ENCODE results near the gene SHANK1.
"Not testable (repeated sequence)": the region's sequence is repeated elsewhere in the genome, so short reads cannot be mapped to it uniquely, and the experiment has no call there.

Gene SHANK1

DNA sequence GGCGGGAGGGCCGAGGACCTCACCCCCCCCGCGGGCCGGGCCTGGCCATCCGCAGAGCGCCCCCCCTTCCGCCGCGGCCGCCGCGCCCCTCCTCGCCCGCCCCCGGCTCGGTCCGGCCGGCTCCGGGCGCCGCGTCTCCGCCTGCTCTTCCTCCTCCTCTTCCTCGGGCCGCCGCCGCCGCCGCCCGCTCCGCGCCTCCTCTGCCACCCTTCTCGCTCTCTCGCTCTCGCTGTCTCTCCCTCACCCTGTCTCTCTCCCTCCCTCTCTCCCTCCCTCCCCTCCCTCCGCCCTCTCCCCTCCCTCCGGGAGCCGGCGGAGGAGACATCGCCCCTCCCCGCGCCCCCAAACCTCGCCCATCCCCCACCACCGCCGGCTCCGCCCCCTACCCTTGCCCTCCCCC lies at the start of gene SHANK1:
Gene SHANK1 (minus strand): TSS at position 237 of the 400 bp plus-strand sequence. CDS start 2,883 bp downstream, outside the sequence.
- DNase-seq, result no peak

DNA sequence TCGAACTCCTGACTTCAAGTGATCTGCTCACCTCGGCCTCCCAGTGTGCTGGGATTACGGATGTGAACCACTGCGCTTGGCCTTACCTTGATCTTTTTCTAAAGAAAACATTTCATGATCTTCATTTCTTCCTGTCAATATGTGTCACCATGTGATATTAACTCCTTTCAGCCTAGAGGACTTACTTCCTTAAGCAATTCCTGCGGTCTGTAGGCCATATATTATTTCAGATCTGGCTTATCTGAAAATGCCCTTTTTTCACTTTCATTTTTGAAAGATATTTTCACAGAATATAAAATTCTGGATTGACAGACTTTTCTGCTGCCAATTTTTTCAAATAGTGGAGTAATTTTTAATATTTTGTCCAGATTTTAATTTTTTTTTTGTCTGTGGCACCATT lies 48.7 kb upstream of the SHANK1 start:
- no peak for DNase-seq

DNA sequence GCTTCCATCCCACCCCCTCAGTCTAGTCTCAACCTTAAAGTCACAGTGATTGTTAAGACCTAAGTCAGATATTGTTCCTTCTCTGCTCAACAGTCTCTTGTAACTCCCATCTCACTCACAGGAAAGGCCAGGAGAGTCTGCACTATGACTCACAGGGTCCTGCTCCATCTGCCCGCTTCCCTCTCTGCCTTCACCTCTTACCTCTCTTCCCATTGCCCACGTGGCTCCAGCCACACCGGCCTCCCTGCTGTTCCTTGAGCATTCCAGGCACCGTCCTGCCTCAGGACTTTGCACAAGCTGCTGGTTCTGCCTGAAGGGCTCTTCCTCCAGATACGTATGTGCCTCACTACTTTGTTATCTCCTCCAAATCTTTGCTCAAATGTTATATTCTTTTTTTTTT lies 47.7 kb upstream of the SHANK1 start:
- not testable (repeated sequence) for DNase-seq

DNA sequence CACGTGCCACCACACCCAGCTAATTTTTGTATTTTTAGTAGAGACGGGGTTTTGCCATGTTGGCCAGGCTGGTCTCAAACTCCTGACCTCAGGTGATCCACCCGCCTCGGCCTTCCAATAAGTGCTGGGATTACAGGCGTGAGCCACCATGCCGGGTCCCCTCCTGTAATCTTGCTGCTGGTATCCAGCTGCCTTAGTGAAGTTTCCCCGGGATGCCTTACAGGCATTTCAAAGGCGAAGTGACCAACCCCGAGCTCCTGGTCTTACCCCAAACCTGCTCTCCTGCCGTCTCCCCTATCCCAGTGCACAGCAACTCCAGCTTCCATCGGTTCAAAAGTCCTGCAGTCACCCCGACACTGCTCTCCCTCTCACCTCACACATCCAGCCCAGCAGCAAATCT lies 47.1 kb upstream of the SHANK1 start:
- not testable (repeated sequence) for DNase-seq

DNA sequence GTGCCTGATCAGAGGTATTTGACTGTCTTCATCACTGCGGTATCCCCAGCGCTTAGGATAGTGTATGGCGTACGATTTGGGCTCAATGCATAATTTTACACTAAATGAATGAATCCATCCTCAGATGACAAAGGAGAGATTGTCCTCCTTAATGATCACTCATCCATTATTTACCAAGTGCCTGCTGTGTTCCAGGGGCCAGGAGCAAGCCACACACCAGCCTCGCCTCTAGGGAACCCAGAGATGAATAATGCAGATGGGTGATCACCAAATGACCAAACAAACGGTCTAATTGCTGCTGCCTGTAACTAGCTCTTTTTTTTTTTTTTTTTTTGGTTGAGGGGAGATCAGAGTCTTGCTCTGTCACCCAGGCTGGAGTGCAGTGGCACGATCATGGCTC lies 44.8 kb upstream of the SHANK1 start:
- no peak for DNase-seq

DNA sequence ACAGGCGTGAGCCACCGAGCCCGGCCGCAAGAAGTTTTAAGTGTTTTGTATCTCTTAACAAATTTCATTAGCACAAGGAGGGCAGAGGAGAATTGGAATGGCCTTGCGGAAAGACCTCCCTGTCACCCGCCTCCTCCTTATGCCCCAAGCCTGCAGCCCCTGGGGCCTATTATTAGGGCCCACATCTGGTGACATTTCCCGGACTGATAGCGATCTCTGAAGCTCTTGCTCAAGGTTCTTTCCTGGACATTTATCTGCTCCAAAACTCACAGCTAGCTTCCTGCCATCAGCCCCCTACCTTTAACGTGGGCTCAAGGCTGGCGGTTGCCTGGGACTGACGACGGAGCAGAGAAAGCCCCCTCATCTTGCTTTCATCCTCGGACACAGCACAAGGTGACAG lies 43.9 kb upstream of the SHANK1 start:
- not testable (repeated sequence) for DNase-seq

DNA sequence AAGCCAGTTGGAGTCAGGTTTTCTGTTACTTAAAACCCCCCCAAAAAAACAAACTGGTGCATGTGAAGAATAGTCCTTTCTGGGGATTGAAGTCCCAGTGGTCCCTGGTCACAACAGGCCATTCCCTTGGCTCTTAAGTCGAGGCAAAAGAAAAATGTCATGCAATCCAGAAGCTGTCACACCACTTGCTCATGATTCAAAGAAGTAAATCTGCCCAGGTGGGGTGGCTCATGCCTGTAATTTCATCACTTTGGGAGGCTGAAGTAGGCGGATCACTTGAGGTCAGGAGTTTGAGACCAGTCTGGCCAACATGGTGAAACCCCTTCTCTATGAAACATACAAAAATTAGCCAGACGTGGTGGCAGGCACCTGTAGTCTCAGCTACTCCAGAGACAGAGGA lies 41.9 kb upstream of the SHANK1 start:
- not testable (repeated sequence) for DNase-seq

DNA sequence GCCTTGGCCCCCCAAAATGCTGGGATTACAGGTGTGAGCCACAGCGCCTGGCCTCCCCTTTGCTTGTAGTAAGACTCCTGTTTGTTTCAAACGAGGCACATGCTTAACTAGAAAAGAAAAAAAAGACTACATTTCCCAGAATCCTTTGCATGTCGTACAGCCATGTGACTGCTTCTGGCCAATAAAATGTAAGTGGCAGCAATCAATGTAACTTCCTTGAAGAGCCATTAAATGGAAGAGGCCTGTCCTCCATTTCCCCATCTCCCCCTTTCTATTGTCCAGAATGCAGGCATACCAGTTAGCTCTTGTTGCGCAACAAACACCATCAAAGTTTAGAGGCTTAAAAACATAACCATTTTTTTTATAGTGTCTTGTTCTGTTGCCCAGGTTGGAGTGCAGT lies 40.3 kb upstream of the SHANK1 start:
- no peak for DNase-seq

DNA sequence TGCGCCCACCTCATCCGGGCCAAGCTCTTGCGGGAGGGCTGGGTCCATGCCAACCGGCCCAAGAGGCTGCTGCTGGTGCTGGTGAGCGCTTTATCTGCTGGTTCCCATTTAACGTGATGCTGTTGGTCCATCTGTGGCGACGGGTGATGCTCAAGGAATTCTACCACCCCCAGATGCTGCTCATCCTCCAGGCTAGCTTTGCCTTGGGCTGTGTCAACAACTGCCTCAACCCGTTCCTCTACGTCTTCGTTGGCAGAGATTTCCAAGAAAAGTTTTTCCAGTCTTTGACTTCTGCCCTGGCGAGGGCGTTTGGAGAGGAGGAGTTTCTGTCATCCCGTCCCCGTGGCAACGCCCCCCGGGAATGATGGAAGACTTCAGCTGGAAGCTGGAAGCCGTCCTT lies 39.5 kb upstream of the SHANK1 start:
- DNase-seq, result not testable (repeated sequence)

DNA sequence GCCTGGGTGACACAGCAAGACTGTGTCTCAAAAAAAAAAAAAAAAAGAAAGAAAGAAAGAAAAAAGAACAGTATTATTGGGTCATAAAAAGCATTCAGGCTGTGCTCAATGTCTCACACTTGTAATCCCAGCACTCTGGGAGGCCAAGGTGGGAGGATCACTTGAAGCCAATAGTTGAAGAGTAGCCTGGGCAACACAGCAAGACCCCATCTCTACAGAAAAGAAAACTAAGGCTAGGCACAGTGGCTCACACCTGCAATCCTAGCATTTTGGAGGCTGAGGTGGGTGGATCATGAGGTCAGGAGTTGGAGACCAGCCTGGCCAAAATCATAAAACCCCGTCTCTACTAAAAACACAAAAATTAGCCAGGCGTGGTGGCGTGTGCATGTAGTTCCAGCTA lies 38.0 kb upstream of the SHANK1 start:
- DNase-seq, result not testable (repeated sequence)

DNA sequence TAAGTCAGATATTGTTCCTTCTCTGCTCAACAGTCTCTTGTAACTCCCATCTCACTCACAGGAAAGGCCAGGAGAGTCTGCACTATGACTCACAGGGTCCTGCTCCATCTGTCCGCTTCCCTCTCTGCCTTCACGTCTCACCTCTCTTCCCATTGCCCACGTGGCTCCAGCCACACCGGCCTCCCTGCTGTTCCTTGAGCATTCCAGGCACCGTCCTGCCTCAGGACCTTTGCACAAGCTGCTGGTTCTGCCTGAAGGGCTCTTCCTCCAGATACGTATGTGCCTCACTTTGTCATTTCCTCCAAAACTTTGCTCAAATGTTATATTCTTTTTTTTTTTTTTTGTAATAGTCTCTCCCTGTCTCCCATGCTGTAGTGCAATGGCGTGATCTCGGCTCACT lies 36.6 kb upstream of the SHANK1 start:
- DNase-seq, result not testable (repeated sequence)

DNA sequence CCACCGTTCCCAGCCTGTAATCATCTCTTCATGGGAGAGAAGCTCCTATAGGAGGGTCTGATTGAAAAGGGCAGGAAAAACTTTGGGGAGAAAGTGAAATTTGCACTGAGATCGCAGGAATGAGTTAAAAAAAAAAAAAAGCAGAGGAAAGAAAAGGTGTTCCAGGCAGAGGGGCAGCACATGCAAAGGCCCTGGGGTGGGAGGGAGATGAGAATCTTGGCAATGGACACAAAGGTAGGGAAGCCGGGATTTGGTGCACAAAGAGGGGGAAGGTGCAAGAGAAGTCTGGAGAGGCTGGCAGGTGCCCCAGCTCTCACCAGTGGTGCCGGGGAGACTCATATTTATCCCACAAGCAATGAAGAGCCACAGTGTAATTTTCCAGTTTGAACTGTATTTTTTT lies 34.3 kb upstream of the SHANK1 start:
- DNase-seq, result no peak

DNA sequence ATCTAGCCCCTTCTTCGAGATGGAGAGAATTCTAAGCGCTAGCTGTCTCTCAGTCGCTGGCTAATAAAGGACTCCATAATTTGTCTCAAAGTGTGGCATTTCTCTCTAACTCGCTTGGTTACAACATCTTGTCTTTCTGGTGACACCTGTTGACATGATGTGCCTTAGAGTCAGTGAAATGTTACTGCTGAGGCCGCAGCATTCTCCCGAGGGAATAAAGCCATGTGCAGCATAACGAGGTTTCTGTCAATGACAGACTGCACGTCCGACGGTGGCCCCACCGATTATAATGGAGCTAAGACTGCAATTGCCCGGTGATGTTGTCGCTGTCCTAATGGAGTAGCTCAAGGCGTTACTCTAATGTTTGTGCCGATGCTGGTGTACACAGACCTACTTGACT lies 30.4 kb upstream of the SHANK1 start:
- no peak for DNase-seq

DNA sequence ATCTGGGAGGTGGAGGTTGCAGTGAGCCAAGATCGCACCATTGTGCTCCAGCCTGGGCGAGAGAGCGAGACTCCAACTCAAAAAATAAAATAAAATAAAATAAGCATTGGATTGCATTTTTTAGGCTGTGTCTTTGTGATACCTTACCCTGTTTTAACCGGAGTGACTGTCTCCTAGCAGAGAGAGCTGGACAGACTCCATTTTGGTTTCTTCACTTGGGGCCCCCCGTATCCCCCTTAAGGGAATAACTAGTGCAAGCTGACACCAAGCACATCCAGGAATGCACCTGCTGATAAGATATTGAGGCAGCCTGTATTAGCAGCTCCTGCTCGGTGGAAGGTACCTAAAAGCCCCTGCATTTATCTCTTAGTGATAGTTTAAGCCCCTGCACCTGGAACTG lies 29.9 kb upstream of the SHANK1 start:
- DNase-seq, result no peak

DNA sequence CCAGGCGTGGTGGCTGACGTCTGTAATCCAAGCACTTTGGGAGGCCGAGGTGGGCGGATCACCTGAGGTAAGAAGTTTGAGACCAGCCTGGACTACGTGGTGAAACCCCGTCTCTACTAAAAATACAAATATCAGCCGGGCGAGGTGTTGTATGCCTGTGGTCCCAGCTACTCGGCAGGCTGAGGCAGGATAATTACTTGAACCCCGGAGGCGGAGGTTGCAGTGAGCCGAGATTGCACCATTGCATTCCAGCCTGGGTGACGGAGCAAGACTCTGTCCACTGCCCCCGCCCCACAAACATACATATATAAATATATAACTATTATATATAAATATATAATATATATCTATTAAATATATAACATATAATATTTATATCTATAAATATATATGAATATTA lies 27.5 kb upstream of the SHANK1 start:
- not testable (repeated sequence) for DNase-seq

DNA sequence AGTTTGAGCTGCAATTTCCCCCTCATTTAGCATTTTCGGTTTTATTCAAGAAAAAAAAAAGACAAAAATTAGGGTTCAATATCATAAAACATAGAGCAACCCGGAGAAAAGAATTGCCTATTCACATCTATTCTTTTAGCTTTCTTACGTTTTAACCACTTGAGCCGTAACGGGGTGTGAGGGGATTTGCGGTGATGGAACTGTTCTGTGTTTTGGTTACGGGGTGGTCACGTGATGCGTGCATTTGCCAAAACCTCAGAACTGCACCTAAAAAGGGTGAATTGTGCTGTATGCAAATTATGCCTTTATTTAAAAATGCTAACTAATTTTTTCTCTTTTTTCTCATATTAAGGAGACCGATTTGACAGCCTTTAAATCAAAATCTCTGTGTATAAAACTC lies 25.6 kb upstream of the SHANK1 start:
- no peak for DNase-seq

DNA sequence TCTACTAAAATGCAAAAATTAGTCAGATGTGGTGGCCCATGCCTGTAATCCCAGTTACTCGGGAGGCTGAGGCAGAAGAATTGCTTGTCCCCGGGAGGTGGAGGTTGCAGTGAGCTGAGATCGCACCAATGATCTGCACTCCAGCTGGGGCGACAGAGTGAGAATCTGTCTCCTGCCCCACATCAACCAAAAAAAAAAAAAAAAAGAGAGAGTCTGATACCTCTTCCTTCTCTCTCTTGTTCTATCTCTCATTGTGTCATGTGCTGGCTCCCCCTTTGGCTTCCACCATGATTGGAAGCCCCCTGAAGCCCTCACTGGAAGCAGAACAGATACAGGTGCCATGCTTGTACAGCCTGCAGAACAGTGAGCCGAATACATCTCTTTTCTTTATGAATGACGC lies 23.9 kb upstream of the SHANK1 start:
- DNase-seq, result no peak

DNA sequence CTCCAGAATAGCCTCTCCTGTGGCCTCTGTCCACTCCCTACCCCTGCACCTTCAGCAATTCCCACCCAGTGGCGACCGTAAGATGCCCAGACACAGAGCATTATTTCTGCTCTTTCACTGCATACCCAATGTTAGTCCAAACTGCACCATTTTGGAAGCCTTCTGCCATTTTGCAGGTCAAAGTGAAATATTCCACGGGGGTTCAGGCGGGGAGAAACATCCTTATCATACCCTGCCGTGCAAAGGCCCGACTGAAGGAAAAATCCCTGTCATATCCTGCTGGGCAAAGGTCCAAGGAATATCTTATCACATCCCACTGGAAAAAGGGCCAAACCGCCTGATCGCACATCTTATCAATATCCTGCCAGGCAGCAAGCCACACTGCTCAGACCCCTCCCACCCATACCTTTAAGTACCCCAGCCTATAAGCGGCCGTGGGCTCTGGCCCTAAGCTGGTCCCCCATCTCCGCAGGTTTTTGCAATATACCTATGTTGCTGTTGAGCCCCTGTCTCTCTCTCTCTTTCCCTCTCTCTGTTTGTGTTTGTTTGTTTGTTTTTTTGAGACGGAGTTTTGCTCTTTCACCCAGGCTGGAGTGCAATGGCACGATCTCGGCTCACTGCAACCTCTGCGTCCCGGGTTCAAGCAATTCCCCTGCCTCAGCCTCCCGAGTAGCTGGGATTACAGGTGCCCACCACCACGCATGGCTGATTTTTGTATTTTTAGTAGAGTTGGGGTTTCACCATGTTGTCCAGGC lies 21.8 kb upstream of the SHANK1 start:
- DNase-seq, result no peak

DNA sequence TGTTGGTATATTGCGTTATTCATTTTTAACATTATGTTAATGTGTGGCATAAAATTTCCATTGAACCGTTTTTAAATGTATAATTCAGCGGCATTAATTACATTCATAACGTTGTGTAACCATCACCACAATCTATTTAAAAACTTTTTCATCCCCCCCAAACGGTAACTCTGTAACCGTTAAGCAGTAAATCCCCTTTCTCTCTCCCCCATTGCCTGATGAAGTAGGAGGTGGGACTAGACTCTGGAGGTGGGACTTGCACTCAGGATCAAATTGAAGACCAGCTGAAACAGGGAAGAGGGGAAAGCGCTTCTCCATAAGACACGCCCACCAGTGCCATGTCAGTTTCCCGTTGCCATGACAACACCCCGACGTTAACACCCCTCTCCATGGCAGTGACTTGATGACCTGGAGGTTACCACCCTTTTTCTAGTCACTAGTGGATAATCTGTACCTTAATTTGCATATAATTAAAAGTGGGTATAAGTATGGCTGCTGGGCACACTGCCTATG lies 20.4 kb upstream of the SHANK1 start:
- no peak for DNase-seq

DNA sequence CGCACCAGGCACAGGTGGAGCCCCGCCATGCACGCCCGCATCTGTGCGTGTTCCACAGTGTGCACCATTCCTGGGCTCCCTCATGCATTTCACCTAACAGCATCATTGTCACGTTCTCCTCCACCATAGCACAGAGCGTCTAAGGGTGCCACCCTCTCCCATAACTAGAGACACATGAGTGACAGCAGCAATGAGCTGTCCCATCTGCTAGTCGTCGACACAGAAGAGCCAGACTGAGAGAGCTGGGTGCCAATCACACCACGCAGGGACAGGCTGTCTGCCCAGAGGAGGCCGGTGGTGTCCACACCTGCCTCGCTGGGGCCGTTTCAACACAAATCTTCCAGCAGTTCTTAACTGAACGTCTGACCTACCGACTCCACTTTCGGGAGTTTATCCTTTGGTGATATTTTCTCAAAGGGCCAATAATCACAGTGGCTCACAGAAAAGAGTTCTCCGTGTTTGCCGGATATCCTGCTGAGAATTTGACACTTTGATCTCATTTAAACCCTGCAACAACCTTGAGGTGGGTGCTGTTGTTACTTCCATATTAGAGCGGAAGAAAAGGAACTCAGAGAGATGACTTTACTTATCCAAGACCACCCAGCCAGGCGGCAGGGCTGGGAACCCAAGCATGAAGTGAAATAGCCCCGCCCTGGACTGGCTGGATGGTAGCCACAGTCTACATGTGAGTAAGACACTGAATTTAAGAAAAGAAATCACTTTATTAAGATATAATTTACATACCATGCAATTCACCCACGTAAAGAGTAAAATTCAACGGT lies 19.7 kb upstream of the SHANK1 start:
- DNase-seq, result no peak

DNA sequence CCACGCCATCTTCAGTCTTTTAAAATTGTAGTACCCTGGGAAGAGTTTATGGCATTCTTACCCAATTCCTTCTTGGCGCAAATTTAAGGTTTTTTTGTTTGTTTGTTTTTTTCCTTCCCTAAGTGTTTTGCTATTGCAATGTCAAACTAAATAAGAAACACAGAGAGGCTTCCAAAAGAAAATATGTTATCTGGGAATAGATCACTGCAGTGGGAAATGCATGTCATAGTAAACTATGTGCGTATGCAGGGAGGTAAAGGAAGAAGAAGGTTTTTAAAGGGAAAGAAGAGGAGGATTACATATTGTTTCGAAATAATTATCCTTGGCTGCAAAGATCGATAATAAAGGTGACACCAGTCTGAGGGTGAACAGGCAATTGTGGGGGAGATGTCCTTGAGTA lies 16.7 kb upstream of the SHANK1 start:
- DNase-seq, result no peak

DNA sequence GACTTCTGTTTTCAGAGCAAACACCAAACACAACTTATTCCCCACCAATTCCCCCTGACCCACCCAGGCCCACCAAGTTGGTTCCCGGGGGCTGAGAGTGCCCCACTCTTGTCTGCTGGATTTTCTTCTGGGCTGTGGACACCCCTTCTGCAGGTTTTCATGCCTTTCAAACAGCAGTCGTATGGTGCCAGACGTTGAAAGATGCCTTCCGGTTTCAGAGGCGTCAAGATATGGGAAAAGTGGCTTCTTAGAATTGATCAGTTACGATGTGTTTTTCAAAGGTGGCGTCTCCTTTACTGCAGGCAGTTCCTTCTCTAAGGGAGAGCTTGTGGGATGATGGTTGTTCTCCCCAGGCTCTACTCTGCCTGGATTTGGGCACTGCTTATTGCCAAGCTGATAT lies 16.3 kb upstream of the SHANK1 start:
- no peak for DNase-seq

DNA sequence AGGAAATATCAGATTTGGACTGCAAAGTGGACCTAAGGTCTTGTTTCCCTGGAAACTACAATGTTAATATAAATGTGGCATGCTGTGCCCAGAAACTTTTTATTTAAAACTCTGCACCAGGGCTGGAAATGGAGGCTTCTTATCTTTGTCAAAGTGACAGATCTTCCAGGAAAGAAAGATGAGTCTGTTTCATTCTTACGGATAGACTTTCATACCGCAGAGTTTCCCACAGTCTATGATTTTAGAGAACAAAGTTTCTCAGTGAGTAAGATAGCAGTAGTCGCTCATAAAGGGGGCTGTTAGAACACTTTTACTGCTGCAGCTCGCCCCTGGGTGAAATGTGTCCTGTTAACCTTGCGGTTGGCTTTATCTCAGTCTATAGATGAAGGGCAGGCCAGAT lies 10.3 kb upstream of the SHANK1 start:
- no peak for DNase-seq

DNA sequence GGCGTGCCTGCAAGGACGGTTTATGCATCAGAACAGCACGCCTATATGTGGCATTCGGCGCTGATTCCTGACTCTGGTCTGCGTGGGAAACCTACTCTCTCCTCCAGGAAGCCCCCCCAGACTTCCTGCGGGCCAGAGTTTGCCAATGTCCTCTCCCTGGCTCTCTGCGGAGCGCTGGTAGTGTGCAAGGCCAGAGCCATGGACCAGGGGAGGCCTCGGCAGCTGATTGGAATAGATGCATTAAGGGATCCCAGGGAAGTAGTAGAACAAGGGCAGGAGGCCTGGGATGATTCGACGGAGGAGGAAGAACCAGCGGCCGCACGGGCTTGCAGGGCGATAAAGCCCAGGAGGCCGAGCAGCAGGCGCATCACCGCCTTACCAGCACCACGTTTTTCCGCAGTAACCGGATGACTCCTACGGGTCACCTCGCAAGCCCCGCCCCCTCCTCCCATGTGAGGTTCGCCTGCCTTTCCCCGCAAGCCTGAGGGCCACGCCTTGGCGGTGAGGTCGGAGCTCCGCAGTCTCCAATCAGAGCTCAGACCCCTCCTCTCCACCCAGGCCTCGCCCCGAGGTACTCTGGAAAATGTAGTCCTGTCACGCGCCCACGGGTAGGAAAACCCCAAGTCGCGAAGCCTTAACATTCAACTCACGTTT lies 8.6 kb upstream of the SHANK1 start:
- no peak for DNase-seq
